HG03439 (cell line): Measurements from ENCODE around the gene DHX34.
"Not testable (repeated sequence)": the region's sequence is repeated elsewhere in the genome, so short reads cannot be mapped to it uniquely, and the experiment has no call there.

Experiments
- ATAC-seq: cut with Tn5 transposase; IDR thresholded peaks from one replicate; pipeline ENCODE4 v1.9.1; 2021; ENCODE audit warnings: mild to moderate bottlenecking, moderate library complexity; ENCODE audit not compliant: unreplicated experiment

Gene DHX34, protein sequence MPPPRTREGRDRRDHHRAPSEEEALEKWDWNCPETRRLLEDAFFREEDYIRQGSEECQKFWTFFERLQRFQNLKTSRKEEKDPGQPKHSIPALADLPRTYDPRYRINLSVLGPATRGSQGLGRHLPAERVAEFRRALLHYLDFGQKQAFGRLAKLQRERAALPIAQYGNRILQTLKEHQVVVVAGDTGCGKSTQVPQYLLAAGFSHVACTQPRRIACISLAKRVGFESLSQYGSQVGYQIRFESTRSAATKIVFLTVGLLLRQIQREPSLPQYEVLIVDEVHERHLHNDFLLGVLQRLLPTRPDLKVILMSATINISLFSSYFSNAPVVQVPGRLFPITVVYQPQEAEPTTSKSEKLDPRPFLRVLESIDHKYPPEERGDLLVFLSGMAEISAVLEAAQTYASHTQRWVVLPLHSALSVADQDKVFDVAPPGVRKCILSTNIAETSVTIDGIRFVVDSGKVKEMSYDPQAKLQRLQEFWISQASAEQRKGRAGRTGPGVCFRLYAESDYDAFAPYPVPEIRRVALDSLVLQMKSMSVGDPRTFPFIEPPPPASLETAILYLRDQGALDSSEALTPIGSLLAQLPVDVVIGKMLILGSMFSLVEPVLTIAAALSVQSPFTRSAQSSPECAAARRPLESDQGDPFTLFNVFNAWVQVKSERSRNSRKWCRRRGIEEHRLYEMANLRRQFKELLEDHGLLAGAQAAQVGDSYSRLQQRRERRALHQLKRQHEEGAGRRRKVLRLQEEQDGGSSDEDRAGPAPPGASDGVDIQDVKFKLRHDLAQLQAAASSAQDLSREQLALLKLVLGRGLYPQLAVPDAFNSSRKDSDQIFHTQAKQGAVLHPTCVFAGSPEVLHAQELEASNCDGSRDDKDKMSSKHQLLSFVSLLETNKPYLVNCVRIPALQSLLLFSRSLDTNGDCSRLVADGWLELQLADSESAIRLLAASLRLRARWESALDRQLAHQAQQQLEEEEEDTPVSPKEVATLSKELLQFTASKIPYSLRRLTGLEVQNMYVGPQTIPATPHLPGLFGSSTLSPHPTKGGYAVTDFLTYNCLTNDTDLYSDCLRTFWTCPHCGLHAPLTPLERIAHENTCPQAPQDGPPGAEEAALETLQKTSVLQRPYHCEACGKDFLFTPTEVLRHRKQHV

DNA sequence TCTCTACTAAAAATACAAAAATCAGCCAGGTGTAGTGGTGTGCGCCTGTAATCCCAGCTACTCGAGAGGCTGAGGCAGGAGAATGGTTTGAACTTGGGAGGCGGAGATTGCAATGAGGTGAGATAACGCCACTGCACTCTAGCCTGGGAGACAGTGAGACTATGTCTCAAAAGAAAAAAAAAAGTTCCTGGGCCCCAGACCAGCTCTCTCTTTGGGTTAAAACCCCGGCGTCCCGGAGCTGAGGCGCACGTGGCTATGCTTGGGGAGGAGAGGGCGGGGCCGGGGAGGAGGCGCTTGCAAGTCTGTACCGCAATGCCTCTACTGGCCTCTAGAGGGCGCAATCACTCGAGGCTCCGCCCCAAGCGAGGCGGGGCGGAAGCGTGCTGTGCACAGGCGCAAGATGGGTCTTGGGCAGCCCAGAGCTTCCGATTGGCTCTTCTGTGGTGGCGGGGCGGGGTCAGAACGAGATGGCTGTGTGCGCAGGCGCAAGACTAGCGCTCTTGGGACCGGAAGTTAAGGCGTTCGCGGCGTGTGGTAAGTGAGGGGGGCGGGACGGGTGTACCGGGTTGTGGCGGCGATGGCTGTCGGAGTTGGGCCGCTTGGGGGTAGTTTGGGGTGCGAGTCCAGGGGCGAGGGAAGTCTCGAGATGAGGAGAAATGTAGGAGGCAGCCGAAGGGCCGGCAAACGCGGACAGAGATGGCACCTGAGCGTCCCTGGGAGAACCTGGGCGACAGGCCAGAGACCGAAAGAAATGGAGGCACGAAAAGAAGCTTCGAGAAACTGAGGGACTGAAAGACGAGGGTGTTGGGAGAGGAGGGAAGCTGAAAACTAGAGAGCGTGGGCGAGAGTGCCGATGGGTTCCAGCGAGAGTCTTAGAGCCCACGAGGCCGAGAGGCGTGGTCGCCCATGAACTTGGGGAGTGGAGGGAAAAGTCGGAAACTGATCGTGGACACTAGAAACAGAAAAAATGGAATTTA lies at the start of gene DHX34:
TSS of gene DHX34 (plus strand) at position 497 of the 977 bp plus-strand sequence. CDS start 3,716 bp downstream, outside the sequence.
- ATAC-seq, result peak; percentile 93

DNA sequence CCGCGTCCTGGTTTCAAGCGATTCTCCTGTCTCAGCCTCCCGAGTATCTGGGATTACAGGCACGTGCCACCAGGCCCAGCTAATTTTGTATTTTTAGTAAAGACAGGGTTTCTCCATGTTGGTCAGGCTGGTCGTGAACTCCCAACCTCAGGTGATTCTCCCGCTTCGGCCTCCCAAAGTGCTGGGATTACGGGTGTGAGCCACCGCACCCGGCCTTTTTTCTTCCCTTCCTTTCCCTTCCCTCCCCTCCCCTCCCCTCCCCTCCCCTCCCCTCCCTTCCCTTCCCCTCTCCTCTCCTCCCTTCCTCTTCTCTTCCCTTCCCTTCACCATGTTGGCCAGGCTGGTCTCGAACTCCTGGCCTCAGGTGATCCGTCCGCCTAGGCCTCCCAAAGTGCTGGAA lies 48.2 kb upstream of the DHX34 start:
- ATAC-seq, result not testable (repeated sequence)

DNA sequence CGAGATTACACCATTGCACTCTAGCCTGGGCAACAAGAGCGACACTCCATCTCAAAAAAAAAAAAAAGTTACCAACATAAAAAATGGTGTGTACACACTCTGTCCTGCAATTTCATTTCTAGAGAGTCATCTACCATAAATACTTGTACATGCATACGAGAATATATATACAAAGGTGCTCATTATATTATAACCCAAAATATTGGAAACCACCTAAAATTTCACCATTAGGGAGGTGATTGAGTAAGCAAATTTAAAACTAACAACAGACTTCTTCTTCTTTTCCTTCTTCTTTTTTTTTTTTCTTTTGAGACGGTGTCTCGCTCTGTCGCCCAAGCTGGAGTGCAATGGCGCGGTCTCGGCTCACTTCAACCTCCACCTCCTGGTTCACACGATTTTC lies 46.9 kb upstream of the DHX34 start:
- no peak for ATAC-seq

DNA sequence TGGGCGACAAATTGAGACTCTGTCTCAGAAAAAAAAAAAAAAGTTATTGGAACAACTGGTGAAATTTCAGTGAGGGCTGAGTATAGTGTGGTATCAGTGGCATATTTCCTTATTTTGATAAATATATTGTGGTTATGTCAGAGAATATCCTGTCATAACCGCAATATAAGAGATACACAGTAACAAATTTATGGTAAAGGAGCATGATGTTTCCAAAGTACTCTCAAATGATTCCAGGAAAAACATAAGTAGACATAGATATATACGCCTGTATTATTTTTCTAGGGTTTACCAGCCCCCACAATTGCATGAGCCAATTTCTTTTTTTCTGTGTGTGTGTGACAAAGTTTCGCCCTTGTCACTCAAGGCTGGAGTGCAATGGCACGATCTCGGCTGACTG lies 45.1 kb upstream of the DHX34 start:
- ATAC-seq, result no peak

DNA sequence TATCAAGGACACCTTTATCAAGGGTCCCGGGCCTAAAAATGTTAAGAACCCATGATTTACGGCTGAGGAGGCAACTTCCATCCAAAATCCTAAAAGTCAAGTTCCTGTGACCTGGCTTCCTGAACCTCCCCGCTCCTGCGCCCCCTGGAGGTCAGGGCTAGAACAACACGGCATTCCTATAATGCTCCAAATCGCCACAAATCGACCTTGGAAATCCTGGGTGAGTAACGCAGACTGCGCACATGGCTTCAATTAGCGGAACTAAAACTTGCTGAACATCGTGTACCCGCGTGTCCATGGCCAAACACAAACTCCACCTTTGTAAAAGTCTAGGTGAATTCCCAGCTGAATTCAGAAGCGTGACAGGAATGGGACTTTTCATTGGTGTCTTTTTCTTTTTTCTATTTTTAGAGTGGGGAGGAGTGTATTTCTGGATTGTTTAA lies 43.8 kb upstream of the DHX34 start:
- ATAC-seq, result no peak

DNA sequence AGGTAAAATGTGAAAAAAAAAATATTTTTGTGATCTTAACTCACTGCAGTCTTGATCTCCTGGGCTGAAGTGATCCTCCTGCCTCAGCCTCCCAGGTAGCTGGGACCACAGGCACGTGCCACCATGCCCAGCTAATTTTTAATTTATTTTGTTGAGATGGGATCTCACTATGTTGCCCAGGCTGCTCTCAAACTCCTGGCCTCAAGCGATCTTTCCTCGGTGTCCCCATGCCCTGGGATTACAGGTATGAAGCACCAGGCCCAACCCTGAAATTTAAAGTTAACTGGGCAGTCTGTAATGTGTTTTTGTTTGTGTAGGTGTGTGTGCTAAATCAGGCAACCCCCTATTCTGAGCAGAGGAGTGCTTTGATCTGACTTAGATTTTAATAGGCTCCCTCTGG lies 42.8 kb upstream of the DHX34 start:
- ATAC-seq, result no peak

DNA sequence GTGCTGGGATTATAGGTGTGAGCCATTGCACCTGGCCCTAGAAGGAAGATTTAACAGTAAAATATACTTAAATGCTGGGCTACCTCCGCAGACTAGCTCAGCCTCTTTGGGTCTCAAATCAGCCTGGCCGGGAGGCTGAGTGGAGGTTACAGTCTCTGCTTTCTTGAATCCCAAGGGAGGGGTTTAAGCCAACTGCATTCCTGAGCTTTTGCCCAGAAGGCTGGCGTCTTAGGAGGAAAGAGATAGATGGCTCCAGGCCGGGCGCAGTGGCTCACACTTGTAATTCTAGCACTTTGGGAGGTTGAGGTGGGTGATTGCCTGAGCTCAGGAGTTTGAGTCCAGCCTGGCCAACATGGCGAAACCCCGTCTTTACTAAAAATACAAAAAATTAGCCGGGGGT lies 40.1 kb upstream of the DHX34 start:
- ATAC-seq, result no peak

DNA sequence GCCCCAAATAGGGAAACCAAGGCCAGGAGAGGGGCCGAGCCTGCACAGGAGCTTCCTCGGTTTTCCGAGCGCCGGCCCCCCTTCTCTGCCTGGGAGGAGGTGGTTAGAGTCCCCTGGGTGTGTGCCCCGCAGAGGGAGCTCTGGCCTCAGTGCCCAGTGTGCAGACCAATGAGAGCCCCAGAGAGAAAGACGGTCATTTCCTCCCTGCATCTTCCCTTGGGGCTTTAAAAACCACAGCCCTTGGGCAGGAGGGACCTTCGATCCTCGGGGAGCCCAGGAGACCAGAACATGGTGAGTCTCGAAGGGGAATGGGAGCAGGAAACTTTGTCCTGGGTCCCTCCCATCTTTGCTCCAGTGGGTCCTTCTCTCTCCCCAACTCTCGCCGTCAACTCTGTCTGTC lies 39.5 kb upstream of the DHX34 start, which contains the start of gene C5AR1:
TSS of gene C5AR1 (plus strand) at position 254 of the 400 bp plus-strand sequence. CDS start at position 289, 35 bp downstream.
- no peak for ATAC-seq

DNA sequence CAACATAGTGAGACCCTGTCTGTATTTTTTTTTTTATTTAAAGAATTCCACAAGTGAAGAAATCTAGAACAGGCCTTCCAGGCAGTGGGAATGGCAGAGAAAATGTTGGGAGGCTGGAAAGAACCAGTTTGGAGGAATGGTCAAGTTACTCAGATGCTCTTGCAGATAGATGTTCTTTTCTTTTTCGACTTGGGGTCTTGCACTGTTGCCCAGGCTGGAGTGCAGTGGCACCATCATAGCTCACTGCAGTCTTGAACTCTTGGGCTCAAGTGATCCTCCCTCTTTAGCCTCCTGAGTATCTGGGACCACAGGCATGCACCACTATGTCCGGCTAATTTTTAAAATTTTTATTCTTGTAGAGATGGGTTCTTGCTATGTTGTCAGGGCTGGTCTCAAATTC lies 38.8 kb upstream of the DHX34 start:
- ATAC-seq, result no peak

DNA sequence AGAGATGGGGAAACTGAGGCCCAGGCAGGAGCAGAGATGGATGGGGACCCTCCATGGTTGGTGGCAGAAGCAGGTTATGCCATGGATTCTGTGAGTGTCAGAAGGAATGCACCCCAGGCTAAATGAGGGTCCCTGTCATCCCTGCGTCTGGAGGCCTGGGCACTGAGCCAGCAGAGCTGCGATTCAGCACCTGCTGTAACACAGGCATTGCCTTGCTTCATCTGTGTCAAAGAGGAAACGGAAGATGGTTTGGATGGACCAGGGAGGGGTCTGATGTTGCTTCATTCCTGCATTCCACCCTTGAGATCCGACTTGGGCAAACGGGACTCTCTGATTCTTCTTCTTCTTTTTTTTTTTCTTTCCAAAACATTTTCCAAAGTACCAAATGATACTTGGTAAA lies 38.3 kb upstream of the DHX34 start:
- ATAC-seq, result no peak

DNA sequence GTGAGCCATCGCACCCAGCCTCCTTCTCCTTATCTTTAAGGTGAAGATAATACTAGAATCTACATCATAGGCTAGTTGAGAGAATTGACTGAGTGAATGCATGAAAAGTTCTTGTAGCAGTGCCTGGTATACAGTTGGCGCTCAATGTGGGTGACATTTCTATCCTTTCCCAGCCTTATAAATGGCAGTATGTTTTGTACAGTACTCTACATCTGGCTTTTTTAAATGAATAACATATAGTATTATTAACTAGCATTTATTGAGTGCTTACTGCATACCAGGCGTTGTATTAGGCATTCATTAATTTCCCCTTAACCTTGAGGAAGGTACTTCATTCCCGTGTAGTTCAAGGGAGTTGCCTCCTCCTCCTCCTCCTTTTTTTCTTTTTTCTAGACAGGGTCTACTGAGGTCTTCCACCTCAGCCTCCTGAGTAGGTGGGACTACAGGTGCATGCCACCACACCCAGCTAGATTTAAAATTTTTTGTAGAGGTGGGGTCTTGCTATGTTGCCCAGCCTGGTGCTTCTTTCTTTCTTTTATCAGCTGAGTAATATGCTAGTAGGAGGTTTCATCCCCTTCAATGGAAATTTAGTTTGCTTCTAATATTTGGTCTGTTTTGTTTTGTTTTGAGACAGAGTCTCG lies 36.6 kb upstream of the DHX34 start:
- ATAC-seq, result no peak

DNA sequence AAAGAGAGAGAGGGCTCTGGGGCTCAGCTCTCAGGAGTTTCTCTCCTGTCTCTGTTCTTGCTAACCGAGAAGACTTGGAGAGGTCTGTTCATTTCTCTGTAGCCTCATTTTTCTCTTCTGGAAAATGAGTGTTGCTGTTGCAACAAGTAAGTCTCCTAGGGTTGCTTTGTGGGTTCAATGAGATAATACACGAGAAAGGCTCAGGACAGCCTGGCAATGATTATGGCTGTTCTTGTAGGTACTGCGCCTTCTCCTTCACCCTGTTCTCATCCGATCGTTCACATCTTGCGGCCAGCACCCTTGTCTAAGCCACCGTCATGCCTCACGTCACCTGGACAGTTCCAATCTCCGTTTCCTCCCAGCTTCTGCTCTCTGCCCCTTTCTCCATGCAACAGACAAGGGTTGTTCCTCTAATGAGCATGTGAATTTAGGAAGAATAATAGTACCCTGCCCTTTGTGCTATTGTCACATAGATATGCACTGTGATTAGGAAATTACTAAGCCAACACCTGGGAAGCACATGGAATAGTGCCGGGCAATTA lies 35.3 kb upstream of the DHX34 start:
- no peak for ATAC-seq

DNA sequence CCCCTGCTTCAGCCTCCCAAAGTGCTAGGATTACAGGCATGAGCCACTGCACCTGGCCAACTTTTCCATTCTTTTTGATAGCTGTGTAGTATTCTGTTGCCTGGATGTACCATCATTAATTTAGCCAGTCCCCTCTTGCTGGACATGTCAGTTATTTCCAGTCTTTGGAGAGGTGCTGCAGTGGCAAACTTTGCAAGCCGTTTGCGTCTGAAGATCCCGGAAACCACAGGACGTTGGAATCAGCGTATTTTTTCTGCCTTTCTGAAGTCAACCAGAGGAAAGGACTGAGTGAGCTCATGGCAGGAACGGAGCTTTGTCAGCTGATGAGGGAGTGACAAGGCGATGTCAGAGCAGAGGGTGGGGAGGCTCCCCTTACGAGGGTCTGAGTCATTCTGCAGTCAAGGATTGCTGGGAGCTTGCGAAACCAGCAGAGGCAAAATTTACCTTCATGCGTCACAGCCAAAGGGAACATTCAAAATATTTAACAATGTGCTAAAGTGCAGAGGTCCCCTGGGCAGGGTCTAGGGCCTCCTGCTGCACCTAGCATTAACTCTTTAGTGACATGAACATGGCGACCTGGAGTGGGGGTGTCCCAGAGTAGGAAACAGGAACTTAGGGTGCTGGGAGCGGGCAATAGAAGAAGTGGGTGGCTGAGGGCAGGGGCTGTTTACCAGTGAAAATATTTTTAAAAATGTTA lies 33.8 kb upstream of the DHX34 start:
- no peak for ATAC-seq

DNA sequence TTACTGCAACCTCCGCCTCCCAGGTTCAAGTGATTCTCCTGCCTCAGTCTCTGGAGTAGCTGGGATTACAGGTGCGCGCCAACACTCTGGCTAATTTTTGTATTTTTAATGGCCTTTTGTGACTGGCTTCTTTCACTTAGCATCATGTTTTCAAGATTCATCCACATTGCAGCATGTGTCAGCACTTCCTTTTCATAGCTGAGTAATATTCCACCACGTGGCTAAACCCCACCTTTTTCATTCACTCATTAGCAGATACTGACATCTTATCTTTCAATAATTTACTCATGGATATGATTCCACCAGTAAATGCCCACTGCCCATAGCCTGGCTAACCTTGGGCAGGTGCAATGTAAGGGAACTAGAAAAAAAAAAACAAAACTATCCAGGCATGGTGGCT lies 32.6 kb upstream of the DHX34 start:
- no peak for ATAC-seq

DNA sequence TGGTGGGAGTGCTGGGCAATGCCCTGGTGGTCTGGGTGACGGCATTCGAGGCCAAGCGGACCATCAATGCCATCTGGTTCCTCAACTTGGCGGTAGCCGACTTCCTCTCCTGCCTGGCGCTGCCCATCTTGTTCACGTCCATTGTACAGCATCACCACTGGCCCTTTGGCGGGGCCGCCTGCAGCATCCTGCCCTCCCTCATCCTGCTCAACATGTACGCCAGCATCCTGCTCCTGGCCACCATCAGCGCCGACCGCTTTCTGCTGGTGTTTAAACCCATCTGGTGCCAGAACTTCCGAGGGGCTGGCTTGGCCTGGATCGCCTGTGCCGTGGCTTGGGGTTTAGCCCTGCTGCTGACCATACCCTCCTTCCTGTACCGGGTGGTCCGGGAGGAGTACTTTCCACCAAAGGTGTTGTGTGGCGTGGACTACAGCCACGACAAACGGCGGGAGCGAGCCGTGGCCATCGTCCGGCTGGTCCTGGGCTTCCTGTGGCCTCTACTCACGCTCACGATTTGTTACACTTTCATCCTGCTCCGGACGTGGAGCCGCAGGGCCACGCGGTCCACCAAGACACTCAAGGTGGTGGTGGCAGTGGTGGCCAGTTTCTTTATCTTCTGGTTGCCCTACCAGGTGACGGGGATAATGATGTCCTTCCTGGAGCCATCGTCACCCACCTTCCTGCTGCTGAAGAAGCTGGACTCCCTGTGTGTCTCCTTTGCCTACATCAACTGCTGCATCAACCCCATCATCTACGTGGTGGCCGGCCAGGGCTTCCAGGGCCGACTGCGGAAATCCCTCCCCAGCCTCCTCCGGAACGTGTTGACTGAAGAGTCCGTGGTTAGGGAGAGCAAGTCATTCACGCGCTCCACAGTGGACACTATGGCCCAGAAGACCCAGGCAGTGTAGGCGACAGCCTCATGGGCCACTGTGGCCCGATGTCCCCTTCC lies 28.9 kb upstream of the DHX34 start:
- no peak for ATAC-seq

DNA sequence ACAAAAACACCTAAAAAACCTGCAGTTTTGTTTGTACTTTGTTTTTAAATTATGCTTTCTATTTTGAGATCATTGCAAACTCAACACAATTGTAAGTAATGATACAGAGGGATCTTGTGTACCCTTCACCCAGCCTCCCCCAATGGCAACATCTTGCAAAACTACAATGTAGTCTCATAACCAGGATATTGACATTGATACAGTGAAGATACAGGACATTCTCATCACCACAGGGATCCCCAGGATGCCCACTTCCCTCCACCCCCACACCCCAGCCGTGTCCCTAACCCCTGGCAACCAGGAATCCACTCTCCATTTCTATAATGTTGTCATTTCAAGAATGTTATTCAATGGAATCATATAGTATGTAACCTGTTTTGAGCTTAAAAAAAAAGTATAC lies 27.5 kb upstream of the DHX34 start:
- no peak for ATAC-seq

DNA sequence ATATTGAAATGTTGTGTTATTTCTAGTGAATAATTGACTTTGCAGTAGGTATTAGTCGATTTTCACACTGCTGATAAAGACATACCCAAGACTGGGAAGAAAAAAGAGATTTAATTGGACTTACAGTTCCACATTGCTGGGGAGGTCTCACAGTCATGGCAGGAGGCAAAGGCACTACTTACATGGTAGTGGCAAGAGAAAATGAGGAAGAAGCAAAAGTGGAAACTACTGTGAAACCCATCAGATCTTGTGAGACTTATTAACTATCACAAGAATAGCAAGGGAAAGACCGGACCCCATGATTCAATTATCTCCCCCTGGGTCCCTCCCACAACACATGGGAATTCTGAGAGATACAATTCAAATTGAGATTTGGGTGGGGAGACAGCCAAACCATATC lies 27.1 kb upstream of the DHX34 start:
- ATAC-seq, result no peak

DNA sequence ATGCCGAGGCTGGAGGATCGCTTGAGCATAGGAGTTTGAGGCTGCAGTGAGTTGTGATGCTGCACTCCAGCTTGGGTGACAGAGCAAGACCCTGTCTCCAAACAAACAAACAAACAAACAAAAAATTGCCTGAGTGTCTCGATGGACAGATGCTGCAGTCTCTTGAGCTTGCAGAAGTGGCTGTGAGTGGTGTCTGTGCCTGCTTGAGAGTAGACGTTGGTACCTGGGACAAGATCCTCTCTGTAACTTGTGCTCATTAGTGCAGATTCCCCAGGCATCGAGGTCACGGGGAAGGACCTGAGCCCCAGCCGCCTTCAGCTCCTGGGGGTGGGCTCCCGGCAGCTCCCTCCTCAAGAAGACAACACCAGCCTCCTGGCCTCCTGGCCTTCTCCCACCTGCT lies 25.7 kb upstream of the DHX34 start:
- no peak for ATAC-seq
